Colonic mucosa (tissue), 4 donors: ENCODE results near the gene SLC5A6. TPM values are rescaled to one million over a fixed set of nuclear protein-coding genes. Genes with fewer than 3 reads are reported as not detected.
"Not testable (repeated sequence)": the region's sequence is repeated elsewhere in the genome, so short reads cannot be mapped to it uniquely, and the experiment has no call there.

ENCODE experiments used
- DNase-seq: peaks from one replicate; pipeline ENCODE4 v3.0.0-alpha.2; 2020
- H3K27ac ChIP-seq: fragments of 200-600 bp; one replicate; pipeline ENCODE4 v1.8.0; 2021
- H3K27me3 ChIP-seq: fragments of 200-600 bp; one replicate; pipeline ENCODE4 v1.8.0; 2021
- H3K36me3 ChIP-seq: fragments of 200-600 bp; one replicate; pipeline ENCODE4 v1.8.0; 2021
- H3K4me1 ChIP-seq: fragments of 200-600 bp; one replicate; pipeline ENCODE4 v1.8.0; 2021; ENCODE audit warnings: mild to moderate bottlenecking
- H3K4me3 ChIP-seq: fragments of 200-600 bp; one replicate; pipeline ENCODE4 v1.8.0; 2021
- H3K9ac ChIP-seq, 2 donors: one replicate each; pipeline ENCODE4 v1.7.0; 2013; ENCODE audit warnings: control low read depth in 2 of 2, low read depth in 2 of 2, low read length in 2 of 2
- H3K9me3 ChIP-seq: fragments of 200-600 bp; one replicate; pipeline ENCODE4 v1.8.0; 2021
- CTCF ChIP-seq: fragments of 200-600 bp; IDR thresholded peaks from one replicate; pipeline ENCODE4 v1.8.0; 2022; ENCODE audit warnings: antibody characterized with exemption, mild to moderate bottlenecking
- intact Hi-C: fragments of 100-400 bp; cut with DNase I; formaldehyde crosslinking; loops from one replicate; pipeline ENCODE4 v1.14.1; 2022
- total RNA-seq, 2 donors: library from RNA; stranded (reverse); fragmentation: NEBNext Ultra II Directional in 1 of 2; extraction: Animal tissue kit (Norgen Biotek cat#: 25700) in 1 of 2; gene quantifications; one replicate each; pipeline ENCODE4 v1.2.1, GENCODE V29; 2021
- donor health status: healthy.
- donor health status: DM: no; HTN: no; CAD: no.
- donor health status: DM: no; HTN: no; CAD: no.

Gene SLC5A6
- total RNA-seq, 2 donors from 2014 or later, result 19.4 to 57.5 TPM

- Histone ChIP-seq H3K9me3 (no peaks in the 10 kb centered on the region), H3K4me3 (no peak overlapping the region), H3K4me1 (no peaks in the 10 kb centered on the region), H3K27ac (no peak overlapping the region), H3K36me3 (no peaks in the 10 kb centered on the region), H3K9ac (no peak overlapping the region), H3K27me3 (no peaks in the 10 kb centered on the region)
- no peak for DNase-seq
- TF ChIP-seq CTCF, result no peak
- intact Hi-C loops, result no loop called here
Observed at GRCh38 chr2:27204566-27204965, 7.5 kb downstream of the SLC5A6 start.

GRCh38 chr2:27203741-27204140 is 8.3 kb downstream of the SLC5A6 start:
- no peaks in the 10 kb centered on the region for H3K4me1 ChIP-seq
- no peak overlapping the region for H3K9ac ChIP-seq
- intact Hi-C loops, result no loop called here
- H3K27me3 ChIP-seq, result no peaks in the 10 kb centered on the region
- H3K36me3 ChIP-seq, result no peaks in the 10 kb centered on the region
- H3K27ac ChIP-seq, result no peak overlapping the region
- H3K9me3 ChIP-seq, result no peaks in the 10 kb centered on the region
- no peak overlapping the region for H3K4me3 ChIP-seq
- DNase-seq, result no peak
- no peak for TF ChIP-seq CTCF

GRCh38 chr2:27202854-27203253 is 9.2 kb downstream of the SLC5A6 start:
- intact Hi-C loops, result no loop called here
- Histone ChIP-seq H3K27ac (no peak overlapping the region), H3K9ac (no peak overlapping the region), H3K4me1 (no peaks in the 10 kb centered on the region), H3K36me3 (no peaks in the 10 kb centered on the region), H3K4me3 (no peak overlapping the region), H3K9me3 (no peaks in the 10 kb centered on the region), H3K27me3 (no peaks in the 10 kb centered on the region)
- no peak for DNase-seq
- no peak for TF ChIP-seq CTCF

- no peaks in the 10 kb centered on the region for H3K36me3 ChIP-seq
- no peak overlapping the region for H3K9ac ChIP-seq
- no peak for DNase-seq
- no peaks in the 10 kb centered on the region for H3K27me3 ChIP-seq
- no peak overlapping the region for H3K27ac ChIP-seq
- H3K4me3 ChIP-seq, result no peak overlapping the region
- H3K4me1 ChIP-seq, result no peaks in the 10 kb centered on the region
- no peak for TF ChIP-seq CTCF
- no peaks in the 10 kb centered on the region for H3K9me3 ChIP-seq
- intact Hi-C loops, result no loop called here
Observed at GRCh38 chr2:27201675-27202074, 10.4 kb downstream of the SLC5A6 start.

GRCh38 chr2:27199241-27199640 is 12.8 kb downstream of the SLC5A6 start:
- no peak for TF ChIP-seq CTCF
- intact Hi-C loops, result no loop called here
- no peak for DNase-seq

GRCh38 chr2:27198627-27199026 is 13.4 kb downstream of the SLC5A6 start:
- Histone ChIP-seq H3K36me3 (no peaks in the 10 kb centered on the region), H3K27me3 (no peaks in the 10 kb centered on the region), H3K27ac (no peak overlapping the region), H3K9ac (no peak overlapping the region), H3K9me3 (no peaks in the 10 kb centered on the region), H3K4me3 (no peak overlapping the region), H3K4me1 (no peaks in the 10 kb centered on the region)
- no peak for DNase-seq
- intact Hi-C loops, result no loop called here
- TF ChIP-seq CTCF, result no peak

More at GRCh38 chr2:27199241-27199640, 12.8 kb downstream of the SLC5A6 start:
- H3K9ac ChIP-seq, result no peak overlapping the region
- H3K4me3 ChIP-seq, result no peak overlapping the region
- H3K27ac ChIP-seq, result no peak overlapping the region
- H3K27me3 ChIP-seq, result no peaks in the 10 kb centered on the region
- H3K9me3 ChIP-seq, result no peaks in the 10 kb centered on the region
- no peaks in the 10 kb centered on the region for H3K4me1 ChIP-seq
- H3K36me3 ChIP-seq, result no peaks in the 10 kb centered on the region

GRCh38 chr2:27198068-27198467 is 14.0 kb downstream of the SLC5A6 start:
- H3K4me3 ChIP-seq, H3K27me3 ChIP-seq, H3K9me3 ChIP-seq, intact Hi-C loops, H3K9ac ChIP-seq, H3K27ac ChIP-seq, H3K36me3 ChIP-seq, DNase-seq, H3K4me1 ChIP-seq: not testable (repeated sequence)

- DNase-seq, H3K27ac ChIP-seq, H3K4me1 ChIP-seq, H3K36me3 ChIP-seq, H3K9ac ChIP-seq, intact Hi-C loops, H3K27me3 ChIP-seq, H3K4me3 ChIP-seq, H3K9me3 ChIP-seq: not testable (repeated sequence)
Observed at GRCh38 chr2:27195799-27196198, 16.3 kb downstream of the SLC5A6 start.
